ENCODE results near the gene ZDHHC11B.
"Not testable (repeated sequence)": the region's sequence is repeated elsewhere in the genome, so short reads cannot be mapped to it uniquely, and the experiment has no call there.

ZDHHC11B gene

GRCh38 chr5:686936-687335, 97.6 kb downstream of the ZDHHC11B start:
- H3K27me3 Mint-ChIP-seq (ENCODE audit: low read depth); H3K36me3 Mint-ChIP-seq (ENCODE audit: low read depth); H3K27ac Mint-ChIP-seq; H3K4me3 Mint-ChIP-seq; H3K9me3 Mint-ChIP-seq; H3K4me1 Mint-ChIP-seq (ENCODE audit: low read depth): not testable (repeated sequence)

- not testable (repeated sequence) for H3K4me1 Mint-ChIP-seq (ENCODE audit: low read depth); H3K27ac Mint-ChIP-seq; H3K9me3 Mint-ChIP-seq
These were observed 98.4 kb downstream of the ZDHHC11B start for GRCh38 chr5:686172-686523.

DNA sequence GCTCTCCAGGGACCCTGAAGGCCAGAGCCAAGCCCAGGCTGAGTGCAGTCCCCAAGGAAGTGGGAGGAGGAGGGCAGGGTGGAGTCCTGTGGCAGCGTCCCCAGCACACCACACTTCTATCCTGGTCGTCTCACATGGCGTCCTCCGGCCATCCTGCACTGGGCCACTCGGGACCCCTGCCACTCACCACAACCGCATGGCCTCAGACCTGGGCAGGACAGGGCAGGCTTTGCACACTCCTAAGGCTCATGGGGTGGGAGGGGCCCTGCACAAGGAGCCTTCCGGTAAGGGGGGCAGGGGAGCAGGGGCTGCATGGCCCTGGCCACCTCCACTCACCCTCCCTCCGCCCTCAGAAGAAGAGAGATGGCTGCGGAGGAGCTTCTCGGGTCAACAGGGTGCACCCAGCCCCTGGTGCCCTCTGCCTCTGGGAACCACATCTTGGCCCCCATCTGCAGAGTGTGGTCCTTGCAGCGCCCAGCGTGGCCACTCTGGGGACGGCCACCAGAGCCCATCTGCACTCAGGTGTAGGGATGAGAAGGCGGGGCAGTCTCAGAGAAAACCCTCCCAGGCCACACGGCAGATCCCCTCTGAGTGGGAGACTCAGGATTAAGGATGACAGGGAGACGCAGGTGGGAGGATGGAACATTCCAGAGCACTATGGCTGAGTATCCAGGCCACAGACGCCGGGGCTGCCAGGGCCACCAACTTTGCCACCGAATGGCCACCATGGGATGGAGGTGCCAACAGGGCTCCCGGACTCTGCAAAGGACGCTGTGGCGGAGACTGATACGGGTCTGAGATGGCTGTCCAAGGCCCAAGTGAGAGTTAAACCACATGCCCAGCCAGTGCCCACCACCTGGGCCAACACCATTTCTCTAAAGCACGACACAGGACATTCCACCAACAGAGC, 99.0 kb downstream of the ZDHHC11B start:
- no peaks in the 10 kb centered on the region for H3K4me1 Mint-ChIP-seq (ENCODE audit: low read depth)
- H3K27ac Mint-ChIP-seq = no peak overlapping the region
- H3K36me3 Mint-ChIP-seq (ENCODE audit: low read depth) = no peaks in the 10 kb centered on the region
- H3K27me3 Mint-ChIP-seq (ENCODE audit: low read depth) = no peaks in the 10 kb centered on the region
- H3K9me3 Mint-ChIP-seq = no peaks in the 10 kb centered on the region
- no peak overlapping the region for H3K4me3 Mint-ChIP-seq

More at GRCh38 chr5:686172-686523, 98.4 kb downstream of the ZDHHC11B start:
- not testable (repeated sequence) for H3K27me3 Mint-ChIP-seq (ENCODE audit: low read depth); H3K36me3 Mint-ChIP-seq (ENCODE audit: low read depth); H3K4me3 Mint-ChIP-seq

DNA sequence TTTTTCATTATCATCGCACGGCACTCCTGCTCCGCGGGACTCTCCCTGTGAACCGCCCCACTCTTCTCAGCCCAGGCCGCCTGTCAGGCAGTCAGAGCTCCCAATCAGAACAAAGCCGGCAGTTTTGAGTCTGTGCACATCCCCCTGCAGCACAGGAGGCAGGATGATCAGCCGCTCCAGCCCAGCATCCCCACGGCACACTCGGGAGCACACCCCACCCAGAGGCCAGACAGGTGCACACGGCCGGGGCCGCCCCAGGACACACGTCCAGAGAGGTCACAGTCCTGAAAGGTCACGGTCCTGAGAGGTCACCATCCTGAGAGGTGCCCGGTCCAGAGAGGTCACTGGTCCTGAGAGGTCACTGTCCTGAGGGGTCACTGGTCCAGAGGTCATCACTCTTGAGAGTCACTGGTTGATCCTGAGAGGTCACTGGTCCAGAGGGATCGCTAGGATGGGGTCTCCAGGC, 99.7 kb downstream of the ZDHHC11B start:
- Mint-ChIP-seq H3K27ac (no peak overlapping the region), H3K4me3 (no peak overlapping the region), H3K36me3 (ENCODE audit: low read depth) (no peaks in the 10 kb centered on the region), H3K27me3 (ENCODE audit: low read depth) (no peaks in the 10 kb centered on the region), H3K9me3 (no peaks in the 10 kb centered on the region), H3K4me1 (ENCODE audit: low read depth) (no peaks in the 10 kb centered on the region)

GRCh38 chr5:683551-684481, 100.7 kb downstream of the ZDHHC11B start:
- Mint-ChIP-seq H3K27ac (no peak overlapping the region), H3K36me3 (ENCODE audit: low read depth) (no peaks in the 10 kb centered on the region), H3K27me3 (ENCODE audit: low read depth) (no peaks in the 10 kb centered on the region), H3K4me3 (no peak overlapping the region), H3K9me3 (no peaks in the 10 kb centered on the region), H3K4me1 (ENCODE audit: low read depth) (no peaks in the 10 kb centered on the region)

DNA sequence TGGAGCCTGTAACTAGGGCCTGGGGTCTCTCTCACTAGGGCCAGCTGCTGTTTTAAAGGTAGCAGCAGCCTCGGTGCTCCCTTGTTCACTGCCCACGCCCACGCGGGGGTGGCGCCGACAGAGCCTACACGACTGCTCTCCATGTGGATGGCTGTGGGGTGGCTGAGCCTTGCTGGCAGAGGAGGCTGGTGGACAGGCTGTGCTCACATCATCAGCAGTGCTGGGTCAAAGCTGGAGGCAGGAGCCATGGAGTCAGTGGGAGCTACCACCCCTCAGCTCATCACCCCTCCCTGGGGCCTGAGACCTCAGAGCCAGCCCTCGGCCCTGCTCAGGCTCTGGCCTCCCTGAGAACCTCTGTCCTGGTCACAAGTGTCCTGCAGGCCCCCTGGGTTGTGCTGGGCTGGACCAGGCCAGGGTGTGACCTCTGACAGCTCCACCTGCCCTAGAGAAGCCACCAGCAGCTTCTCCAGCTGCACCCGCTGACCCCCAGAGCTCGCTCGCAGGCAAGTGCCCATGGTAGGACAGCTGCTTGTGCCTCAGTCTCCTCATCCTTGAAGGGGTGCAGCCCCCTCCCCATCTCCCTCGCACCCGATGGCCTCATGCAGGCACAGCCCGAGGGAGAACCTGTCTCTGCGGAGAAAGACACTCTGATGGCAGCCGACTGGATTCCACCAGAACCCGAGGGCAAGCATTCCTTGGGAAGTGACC, 101.7 kb downstream of the ZDHHC11B start:
- H3K4me3 Mint-ChIP-seq; H3K27me3 Mint-ChIP-seq (ENCODE audit: low read depth); H3K36me3 Mint-ChIP-seq (ENCODE audit: low read depth); H3K9me3 Mint-ChIP-seq; H3K27ac Mint-ChIP-seq; H3K4me1 Mint-ChIP-seq (ENCODE audit: low read depth): not testable (repeated sequence)

DNA sequence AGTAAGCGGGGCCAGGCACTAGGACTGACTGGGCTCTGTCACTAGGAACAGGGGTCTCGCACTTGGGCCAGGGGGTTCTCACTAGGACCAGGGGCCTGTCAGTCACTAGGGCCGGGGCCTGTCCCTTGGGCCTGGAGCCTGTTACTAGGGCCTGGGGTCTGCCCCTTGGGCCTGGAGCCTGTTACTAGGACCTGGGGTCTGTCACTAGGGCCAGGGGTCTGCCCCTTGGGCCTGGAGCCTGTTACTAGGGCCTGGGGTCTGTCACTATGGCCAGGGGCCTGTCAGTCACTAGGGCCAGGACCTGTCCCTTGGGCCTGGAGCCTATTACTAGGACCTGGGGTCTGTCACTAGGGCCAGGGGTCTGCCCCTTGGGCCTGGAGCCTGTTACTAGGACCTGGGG, 102.3 kb downstream of the ZDHHC11B start:
- H3K9me3 Mint-ChIP-seq; H3K27ac Mint-ChIP-seq; H3K27me3 Mint-ChIP-seq (ENCODE audit: low read depth); H3K4me3 Mint-ChIP-seq; H3K4me1 Mint-ChIP-seq (ENCODE audit: low read depth); H3K36me3 Mint-ChIP-seq (ENCODE audit: low read depth): not testable (repeated sequence)

DNA sequence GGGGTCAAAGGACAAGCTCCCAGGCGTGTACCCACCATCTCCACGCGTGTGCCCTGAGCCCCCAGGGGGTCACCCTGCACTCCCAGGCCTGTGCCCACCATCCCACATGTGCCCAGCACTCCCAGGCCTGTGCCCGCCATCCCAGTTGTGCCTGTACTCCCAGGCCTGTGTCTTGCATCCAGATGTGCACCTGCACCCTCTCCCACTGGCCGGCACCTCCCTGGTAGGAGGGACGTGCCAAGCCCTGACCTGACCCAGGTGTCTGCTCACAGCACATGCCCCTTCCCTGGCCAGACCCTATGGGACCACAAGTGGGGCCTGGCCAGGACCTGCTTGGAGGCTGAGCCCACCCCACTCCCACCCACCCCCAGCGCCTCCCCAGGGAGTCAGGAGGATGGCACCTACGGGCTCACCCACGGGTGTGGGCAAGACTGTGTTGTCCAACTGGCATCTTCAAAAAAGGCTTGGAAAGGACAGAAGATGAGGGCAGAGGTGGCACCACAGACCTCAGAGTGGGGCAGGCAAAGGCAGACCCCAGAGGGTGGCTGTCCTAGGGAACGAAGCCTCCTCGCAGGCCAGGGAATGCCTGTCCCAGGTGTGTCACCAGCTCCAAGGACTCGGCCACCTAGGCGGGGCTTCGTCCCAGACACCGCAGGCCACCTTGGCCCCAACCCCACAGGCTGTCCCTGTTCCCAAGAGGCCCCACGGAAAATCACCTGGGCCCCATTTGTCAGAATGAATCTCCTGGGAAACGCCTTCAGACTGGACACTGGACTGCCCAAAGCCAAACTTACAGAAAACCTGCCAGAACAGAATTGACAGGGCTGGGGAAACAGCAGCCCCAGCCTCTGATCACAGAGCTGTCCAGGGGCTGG, 103.0 kb downstream of the ZDHHC11B start:
- H3K4me1 Mint-ChIP-seq (ENCODE audit: low read depth); H3K27me3 Mint-ChIP-seq (ENCODE audit: low read depth); H3K4me3 Mint-ChIP-seq; H3K36me3 Mint-ChIP-seq (ENCODE audit: low read depth); H3K27ac Mint-ChIP-seq; H3K9me3 Mint-ChIP-seq: not testable (repeated sequence)

DNA sequence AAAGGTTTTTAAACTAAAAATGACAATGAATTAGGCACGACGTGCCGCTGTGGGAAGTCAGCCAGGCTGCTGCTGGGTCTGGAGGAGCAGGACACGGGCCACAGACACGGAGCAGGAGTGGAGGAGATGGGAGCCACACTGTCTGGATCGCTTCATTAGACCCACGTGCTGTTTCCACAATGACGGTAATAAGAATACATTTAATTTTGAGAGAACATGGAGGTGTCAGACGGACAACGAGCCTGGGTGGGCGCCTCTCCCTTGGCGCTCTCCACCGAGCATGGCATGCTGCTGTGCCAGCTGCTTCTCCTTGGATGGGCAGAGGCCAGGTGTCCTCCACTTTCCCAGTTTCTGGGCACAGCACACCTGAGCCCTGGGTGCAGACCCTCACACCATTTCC, 103.7 kb downstream of the ZDHHC11B start:
- not testable (repeated sequence) for H3K27me3 Mint-ChIP-seq (ENCODE audit: low read depth); H3K4me1 Mint-ChIP-seq (ENCODE audit: low read depth); H3K9me3 Mint-ChIP-seq; H3K27ac Mint-ChIP-seq; H3K4me3 Mint-ChIP-seq; H3K36me3 Mint-ChIP-seq (ENCODE audit: low read depth)

DNA sequence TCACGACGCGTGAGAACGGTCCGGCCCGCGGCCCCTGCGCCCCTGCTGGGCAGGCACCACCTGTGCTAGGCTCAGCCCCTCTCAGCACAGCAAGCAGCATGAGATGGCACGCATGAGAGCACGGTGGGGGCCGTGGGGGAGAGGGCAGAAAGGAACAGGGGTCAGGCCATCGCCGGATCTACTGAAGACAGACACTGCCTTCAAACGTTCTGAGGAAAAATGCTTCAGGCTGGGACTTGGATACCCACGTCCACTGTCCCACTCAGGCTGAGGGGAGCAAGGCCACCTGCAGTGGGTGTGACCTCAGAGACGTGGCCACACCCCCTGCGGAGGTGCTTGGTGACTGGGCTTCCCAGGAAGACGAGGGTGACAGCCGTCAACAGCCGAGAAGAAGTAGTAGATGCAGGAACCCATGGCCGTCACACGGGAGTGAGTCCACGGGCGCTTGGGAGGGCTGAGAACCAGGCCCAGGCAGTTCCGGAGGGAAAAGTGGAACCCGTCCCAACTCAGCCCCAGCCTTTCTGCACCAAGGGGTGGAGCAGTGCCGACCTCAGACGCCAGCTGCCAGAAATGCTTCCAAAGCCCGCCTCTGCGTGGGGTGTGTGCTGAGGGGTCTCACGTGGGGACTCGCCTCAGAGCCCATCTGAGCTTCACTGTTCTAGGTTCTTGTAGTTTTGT, 104.3 kb downstream of the ZDHHC11B start:
- H3K27me3 Mint-ChIP-seq (ENCODE audit: low read depth); H3K4me3 Mint-ChIP-seq; H3K4me1 Mint-ChIP-seq (ENCODE audit: low read depth): not testable (repeated sequence)

GRCh38 chr5:679166-679895, 105.2 kb downstream of the ZDHHC11B start:
- H3K27ac Mint-ChIP-seq; H3K36me3 Mint-ChIP-seq (ENCODE audit: low read depth); H3K4me3 Mint-ChIP-seq; H3K27me3 Mint-ChIP-seq (ENCODE audit: low read depth); H3K4me1 Mint-ChIP-seq (ENCODE audit: low read depth); H3K9me3 Mint-ChIP-seq: not testable (repeated sequence)

More for the DNA sequence above, 104.3 kb downstream of the ZDHHC11B start:
- H3K36me3 Mint-ChIP-seq (ENCODE audit: low read depth); H3K27ac Mint-ChIP-seq; H3K9me3 Mint-ChIP-seq: not testable (repeated sequence)

GRCh38 chr5:678521-678920, 106.0 kb downstream of the ZDHHC11B start:
- not testable (repeated sequence) for H3K4me1 Mint-ChIP-seq (ENCODE audit: low read depth); H3K4me3 Mint-ChIP-seq; H3K9me3 Mint-ChIP-seq; H3K27me3 Mint-ChIP-seq (ENCODE audit: low read depth); H3K27ac Mint-ChIP-seq; H3K36me3 Mint-ChIP-seq (ENCODE audit: low read depth)

All from T-helper 1 cell treated with Interleukin-12 subunit alpha and Interleukin-12 subunit beta and Interleukin-4 antibody, amounts not matched to agents 30 μg/mL and 1 μg/mL, for 36 hours (primary cell).